SKM-1 (cell line): ENCODE measurements around the gene LRP6.

ENCODE experiments used
- DNase-seq: peaks from one replicate; lab custom pipeline; 2025; ENCODE audit not compliant: unreplicated experiment; lab: John Stamatoyannopoulos, UW

LRP6 gene

GRCh38 chr12:12216349-12217017 lies 50.4 kb downstream of the LRP6 start:
- peak; percentile 7 for DNase-seq

- peak; percentile 2 for DNase-seq
Measured at GRCh38 chr12:12214635-12215131, 52.2 kb downstream of the LRP6 start.

- DNase-seq = no peak
Measured at GRCh38 chr12:12214201-12214600, 52.6 kb downstream of the LRP6 start.

GRCh38 chr12:12212769-12213168 lies 54.1 kb downstream of the LRP6 start:
- DNase-seq = no peak

GRCh38 chr12:12210983-12211382 lies 55.9 kb downstream of the LRP6 start:
- no peak for DNase-seq

- no peak for DNase-seq
Measured at GRCh38 chr12:12210416-12210815, 56.4 kb downstream of the LRP6 start.

- no peak for DNase-seq
Measured at GRCh38 chr12:12209675-12210074, 57.2 kb downstream of the LRP6 start.

- no peak for DNase-seq
Measured at GRCh38 chr12:12209043-12209442, 57.8 kb downstream of the LRP6 start.

- DNase-seq = no peak
Measured at GRCh38 chr12:12207746-12208145, 59.1 kb downstream of the LRP6 start.

GRCh38 chr12:12206776-12207388 lies 60.0 kb downstream of the LRP6 start:
- DNase-seq = no peak

GRCh38 chr12:12202747-12203146 lies 64.1 kb downstream of the LRP6 start:
- no peak for DNase-seq

- DNase-seq = no peak
Measured at GRCh38 chr12:12202105-12202504, 64.7 kb downstream of the LRP6 start.

- no peak for DNase-seq
Measured at GRCh38 chr12:12201274-12201758, 65.5 kb downstream of the LRP6 start.

- DNase-seq = no peak
Measured at GRCh38 chr12:12200363-12200762, 66.5 kb downstream of the LRP6 start.

GRCh38 chr12:12198124-12198523 lies 68.7 kb downstream of the LRP6 start:
- DNase-seq = no peak

- no peak for DNase-seq
Measured at GRCh38 chr12:12197128-12197527, 69.7 kb downstream of the LRP6 start.

- no peak for DNase-seq
Measured at GRCh38 chr12:12195516-12195915, 71.3 kb downstream of the LRP6 start.

- DNase-seq = no peak
Measured at GRCh38 chr12:12195081-12195480, 71.8 kb downstream of the LRP6 start.

GRCh38 chr12:12194206-12194605 lies 72.6 kb downstream of the LRP6 start:
- no peak for DNase-seq

- DNase-seq = no peak
Measured at GRCh38 chr12:12191008-12191407, 75.8 kb downstream of the LRP6 start.

GRCh38 chr12:12190087-12190809 lies 76.6 kb downstream of the LRP6 start:
- no peak for DNase-seq

- no peak for DNase-seq
Measured at GRCh38 chr12:12185414-12185813, 81.4 kb downstream of the LRP6 start.
